ENCODE measurements around the gene CMTM6.
"Not testable (repeated sequence)": the region's sequence is repeated elsewhere in the genome, so short reads cannot be mapped to it uniquely, and the experiment has no call there.

GRCh38 chr3:32464726-32465125 is 37.9 kb downstream of the CMTM6 start:
- TF ChIP-seq CTCF, POLR2A, POLR2AphosphoS5 (IDR thresholded peaks at IDR 0.05): not testable (repeated sequence)
